MM.1S (cell line): Measurements from ENCODE around the gene NTRK3.

ENCODE experiments used
- DNase-seq: peaks from one replicate; pipeline ENCODE4 v3.0.0-alpha.2; 2015
- H2AFZ ChIP-seq: fragments of 300-600 bp; sonication (generic); 2 replicates; pipeline ENCODE4 v1.6.0; 2016; ENCODE audit warnings: antibody characterized with exemption, low read length
- H3F3A ChIP-seq: fragments of 300-600 bp; sonication (generic); 2 replicates; pipeline ENCODE4 v1.6.1; 2016; ENCODE audit warnings: mild to moderate bottlenecking, antibody characterized with exemption, low read length, moderate library complexity, mixed read lengths; ENCODE audit not compliant: insufficient read depth
- H3K27ac ChIP-seq: fragments of 300-600 bp; sonication (generic); 2 replicates; pipeline ENCODE4 v1.5.1; 2016; ENCODE audit warnings: mild to moderate bottlenecking, low read length
- H3K27me3 ChIP-seq: fragments of 300-600 bp; sonication (generic); replicated peaks from 2 replicates; pipeline ENCODE4 v1.6.0; 2016; ENCODE audit warnings: low read length; ENCODE audit not compliant: insufficient read depth
- H3K36me3 ChIP-seq: fragments of 300-600 bp; sonication (generic); replicated peaks from 2 replicates; pipeline ENCODE4 v1.6.1; 2016; ENCODE audit warnings: mild to moderate bottlenecking, low read length, mixed read lengths; ENCODE audit not compliant: insufficient read depth
- H3K4me1 ChIP-seq: fragments of 300-600 bp; sonication (generic); 2 replicates; pipeline ENCODE4 v1.6.1; 2016; ENCODE audit warnings: low read length, mixed read lengths
- H3K4me2 ChIP-seq: fragments of 300-600 bp; sonication (generic); 2 replicates; pipeline ENCODE4 v1.6.0; 2016; ENCODE audit warnings: low read depth, low read length
- H3K4me3 ChIP-seq: fragments of 300-600 bp; sonication (generic); 2 replicates; pipeline ENCODE4 v1.5.1; 2016; ENCODE audit warnings: low read length, mixed read lengths
- H3K79me2 ChIP-seq: fragments of 300-600 bp; sonication (generic); 2 replicates; pipeline ENCODE4 v1.6.1; 2016; ENCODE audit warnings: mixed run types, low read length, mixed read lengths
- H3K9ac ChIP-seq: fragments of 300-600 bp; sonication (generic); 2 replicates; pipeline ENCODE4 v1.6.1; 2016; ENCODE audit warnings: low read length, mixed read lengths
- H3K9me2 ChIP-seq: fragments of 300-600 bp; sonication (generic); replicated peaks from 2 replicates; pipeline ENCODE4 v1.6.1; 2016; ENCODE audit warnings: mild to moderate bottlenecking, low read length, mixed read lengths; ENCODE audit not compliant: insufficient read depth
- H3K9me3 ChIP-seq: fragments of 300-600 bp; sonication (generic); replicated peaks from 2 replicates; pipeline ENCODE4 v1.6.1; 2016; ENCODE audit warnings: mild to moderate bottlenecking, low read length, mixed read lengths; ENCODE audit not compliant: insufficient read depth
- H4K20me1 ChIP-seq: fragments of 300-600 bp; sonication (generic); 2 replicates; pipeline ENCODE4 v1.6.1; 2016; ENCODE audit warnings: mild to moderate bottlenecking, low read length, moderate library complexity, mixed read lengths; ENCODE audit not compliant: insufficient read depth
- EZH2 ChIP-seq: fragments of 300-600 bp; sonication (generic); optimal IDR thresholded peaks from 2 replicates; pipeline ENCODE3; 2017; ENCODE audit warnings: low read depth, mild to moderate bottlenecking, antibody characterized with exemption, low read length, mixed read lengths
- EZH2phosphoT487 ChIP-seq: fragments of 300-600 bp; sonication (generic); IDR thresholded peaks from 2 replicates; pipeline ENCODE4 v1.6.1; 2018; ENCODE audit warnings: antibody characterized with exemption, low read length
- TF ChIP-seq, protein P1 (sequence below): fragments of 300-600 bp; sonication (generic); IDR thresholded peaks from 2 replicates; pipeline ENCODE4 v1.5.1; 2016; ENCODE audit warnings: antibody characterized with exemption, low read length, mixed read lengths

The NTRK3 gene

DNA sequence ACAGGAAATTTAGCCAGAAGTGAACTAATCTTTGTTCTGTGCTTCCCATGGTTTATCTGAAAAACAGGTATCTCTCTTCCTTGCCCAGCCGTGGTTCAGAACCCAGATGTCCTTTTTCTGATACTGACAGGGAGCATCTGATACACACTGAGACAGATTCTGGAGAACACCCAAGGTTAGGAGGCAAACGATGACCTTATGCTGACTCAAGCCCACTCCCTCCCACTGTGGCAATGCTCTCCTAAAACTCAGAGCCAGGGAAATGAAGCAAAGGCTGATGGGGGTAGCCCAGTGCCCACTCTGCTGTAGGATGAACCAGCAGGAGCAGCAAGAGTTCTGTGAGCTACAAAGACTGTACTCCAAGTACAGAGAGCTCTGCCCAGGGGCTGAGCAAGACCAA is 225.1 kb downstream of the NTRK3 start:
- H3K4me3 ChIP-seq: no peak overlapping the region
- no peak for DNase-seq
- H3K36me3 ChIP-seq: no peaks in the 10 kb centered on the region
- TF ChIP-seq EZH2phosphoT487: no peak
- TF ChIP-seq EZH2: no peak
- TF ChIP-seq, protein P1, sequence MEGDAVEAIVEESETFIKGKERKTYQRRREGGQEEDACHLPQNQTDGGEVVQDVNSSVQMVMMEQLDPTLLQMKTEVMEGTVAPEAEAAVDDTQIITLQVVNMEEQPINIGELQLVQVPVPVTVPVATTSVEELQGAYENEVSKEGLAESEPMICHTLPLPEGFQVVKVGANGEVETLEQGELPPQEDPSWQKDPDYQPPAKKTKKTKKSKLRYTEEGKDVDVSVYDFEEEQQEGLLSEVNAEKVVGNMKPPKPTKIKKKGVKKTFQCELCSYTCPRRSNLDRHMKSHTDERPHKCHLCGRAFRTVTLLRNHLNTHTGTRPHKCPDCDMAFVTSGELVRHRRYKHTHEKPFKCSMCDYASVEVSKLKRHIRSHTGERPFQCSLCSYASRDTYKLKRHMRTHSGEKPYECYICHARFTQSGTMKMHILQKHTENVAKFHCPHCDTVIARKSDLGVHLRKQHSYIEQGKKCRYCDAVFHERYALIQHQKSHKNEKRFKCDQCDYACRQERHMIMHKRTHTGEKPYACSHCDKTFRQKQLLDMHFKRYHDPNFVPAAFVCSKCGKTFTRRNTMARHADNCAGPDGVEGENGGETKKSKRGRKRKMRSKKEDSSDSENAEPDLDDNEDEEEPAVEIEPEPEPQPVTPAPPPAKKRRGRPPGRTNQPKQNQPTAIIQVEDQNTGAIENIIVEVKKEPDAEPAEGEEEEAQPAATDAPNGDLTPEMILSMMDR: no peak
- no peaks in the 10 kb centered on the region for H3F3A ChIP-seq
- no peak overlapping the region for H2AFZ ChIP-seq
- H3K9me3 ChIP-seq: no peaks in the 10 kb centered on the region
- H3K27me3 ChIP-seq: no peaks in the 10 kb centered on the region
- H3K4me2 ChIP-seq: no peak overlapping the region
- H3K27ac ChIP-seq: no peak overlapping the region
- no peaks in the 10 kb centered on the region for H3K9me2 ChIP-seq
- no peaks in the 10 kb centered on the region for H3K4me1 ChIP-seq
- H4K20me1 ChIP-seq: no peaks in the 10 kb centered on the region
- H3K9ac ChIP-seq: no peak overlapping the region
- H3K79me2 ChIP-seq: no peaks in the 10 kb centered on the region

DNA sequence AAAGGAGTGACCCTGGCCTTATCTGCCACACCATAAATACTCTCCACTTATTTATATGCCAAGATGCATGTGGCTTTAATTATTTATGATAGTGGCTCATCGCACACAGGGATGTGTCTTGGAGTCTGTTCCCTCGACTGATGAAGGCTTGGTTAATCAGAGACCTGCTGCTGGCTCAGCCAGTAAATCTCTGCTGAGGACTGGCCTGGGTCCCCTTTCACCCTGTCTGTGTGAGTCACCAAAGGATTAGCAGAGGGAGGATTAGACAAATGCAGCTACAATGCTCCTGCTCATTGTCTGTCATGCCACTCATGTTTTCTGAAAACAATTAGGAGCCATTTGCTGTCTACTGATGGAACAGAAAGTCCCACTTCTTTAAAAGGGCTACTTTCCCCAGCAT is 226.8 kb downstream of the NTRK3 start:
- Histone ChIP-seq H2AFZ (no peak overlapping the region), H3K27me3 (no peaks in the 10 kb centered on the region), H3K9ac (no peak overlapping the region), H3K9me2 (no peaks in the 10 kb centered on the region), H3K79me2 (no peaks in the 10 kb centered on the region), H3F3A (no peaks in the 10 kb centered on the region), H3K4me2 (no peak overlapping the region), H3K4me1 (no peaks in the 10 kb centered on the region), H3K36me3 (no peaks in the 10 kb centered on the region), H4K20me1 (no peaks in the 10 kb centered on the region), H3K27ac (no peak overlapping the region), H3K4me3 (no peak overlapping the region), H3K9me3 (no peaks in the 10 kb centered on the region)
- DNase-seq: no peak
- no peak for TF ChIP-seq EZH2phosphoT487
- TF ChIP-seq, protein P1: no peak
- no peak for TF ChIP-seq EZH2

GRCh38 chr15:88028024-88028423 is 228.5 kb downstream of the NTRK3 start:
- TF ChIP-seq EZH2phosphoT487 (no peak), EZH2 (no peak)
- TF ChIP-seq, protein P1: no peak
- H3K9ac ChIP-seq: no peak overlapping the region
- no peaks in the 10 kb centered on the region for H3K4me1 ChIP-seq
- no peak overlapping the region for H3K4me3 ChIP-seq
- no peaks in the 10 kb centered on the region for H3K9me2 ChIP-seq
- no peaks in the 10 kb centered on the region for H3F3A ChIP-seq
- H3K27ac ChIP-seq: no peak overlapping the region
- H4K20me1 ChIP-seq: no peaks in the 10 kb centered on the region
- H3K27me3 ChIP-seq: no peaks in the 10 kb centered on the region
- H3K79me2 ChIP-seq: no peaks in the 10 kb centered on the region
- H3K36me3 ChIP-seq: no peaks in the 10 kb centered on the region
- no peaks in the 10 kb centered on the region for H3K9me3 ChIP-seq
- H2AFZ ChIP-seq: no peak overlapping the region
- no peak overlapping the region for H3K4me2 ChIP-seq
- DNase-seq: no peak
